Measurements from ENCODE around the gene ZNF384. TPM values are rescaled to one million over a fixed set of nuclear protein-coding genes. Genes with fewer than 3 reads are reported as not detected.
A peak's percentile ranks its signal among the peaks of the same experiment; 100 is the strongest.

Gene ZNF384
- total and polyA plus RNA-seq, 2 of the 8 experiments (the other 6 are each of a cell fraction or from before 2014, with no cell fraction given) = 59.0 to 59.6 TPM

DNA sequence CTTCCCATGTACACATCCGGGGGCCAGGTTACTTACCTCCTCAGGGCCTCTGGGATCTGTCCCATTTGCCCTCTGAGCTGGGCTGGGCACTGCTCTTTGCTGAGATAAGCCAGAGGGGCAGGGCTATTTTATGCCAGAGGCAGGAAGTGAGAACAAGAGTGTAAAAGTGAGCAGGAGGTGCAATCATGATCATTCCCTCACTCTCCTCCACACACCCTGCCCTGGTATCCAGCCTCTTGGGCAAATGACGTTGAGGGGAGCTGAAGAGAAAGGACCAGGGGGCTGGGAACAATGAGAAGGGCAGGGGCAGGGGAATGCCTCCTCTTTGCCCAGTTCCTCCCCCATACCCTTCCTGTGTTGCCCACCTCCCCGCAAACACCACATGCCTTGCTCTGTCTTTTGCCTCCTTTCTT, 57.6 kb downstream of the ZNF384 start:
- H3K36me3 ChIP-seq (ENCODE audit: control insufficient read depth in 2 of 4, insufficient read depth in 4 of 4, low read length in 3 of 4) = no peaks in the 10 kb centered on the region
- ChIA-PET CTCF (ENCODE audit: partially characterized antibody) (interaction anchor here (0.6 to 7.9 kb wide), 9 partner anchors 8 to 638 kb away, joined by 3 to 65 read pairs (median 3); no protein-coding TSS in a partner anchor), POLR2A (ENCODE audit: partially characterized antibody) (interaction anchor here (1.0 to 2.5 kb wide), 6 partner anchors 9 to 93 kb away, joined by 3 to 18 read pairs (median 5); partner anchors contain the start of gene ACRBP)
- H2BK120ac ChIP-seq (replicated peaks; ENCODE audit: low read depth, low read length) = no peak overlapping the region
- H3K4me1 ChIP-seq (replicated peaks in 1 of 4; ENCODE audit: control insufficient read depth in 3 of 4, insufficient read depth in 4 of 4, low read length in 3 of 4) = peaks cover 0 to 11% (median 2%) of the 10 kb centered on the region in 4 experiments; a peak in 5 of 7 replicates
- H3K4me2 ChIP-seq (ENCODE audit: insufficient read depth in 1 of 2, low read depth in 2 of 2, low read length in 2 of 2) = no peak overlapping the region
- H3K79me2 ChIP-seq (ENCODE audit: control insufficient read depth in 1 of 2, insufficient read depth in 2 of 2, low read length in 2 of 2) = no peaks in the 10 kb centered on the region
- H3K4ac ChIP-seq (replicated peaks; ENCODE audit: insufficient read length, low read depth, low read length) = no peak overlapping the region
- H2AFZ ChIP-seq (ENCODE audit: low read length) = no peak overlapping the region
- H3K9ac ChIP-seq (replicated peaks in 1 of 4; ENCODE audit: extremely low read depth in 1 of 4, low read depth in 3 of 4, low read length in 3 of 4) = no peak overlapping the region
- no peak overlapping the region for H3K23ac ChIP-seq (ENCODE audit: insufficient read length)
- no peak overlapping the region for H4K91ac ChIP-seq (replicated peaks; ENCODE audit: insufficient read length, low read length)
- TF ChIP-seq ASH2L (IDR thresholded peaks at IDR 0.05; ENCODE audit: low read length) = no peak
- no peak for TF ChIP-seq RNF2 (IDR thresholded peaks at IDR 0.05; ENCODE audit: borderline replicate concordance, low read depth, low read length, missing control alignments, poor library complexity, severe bottlenecking)
- no peak for TF ChIP-seq CTBP2 (IDR thresholded peaks at IDR 0.05; ENCODE audit: borderline replicate concordance, insufficient read depth, insufficient read length, low read length)
- TF ChIP-seq JUND (IDR thresholded peaks at IDR 0.05; ENCODE audit: low read length) = no peak
- TF ChIP-seq, protein P1, sequence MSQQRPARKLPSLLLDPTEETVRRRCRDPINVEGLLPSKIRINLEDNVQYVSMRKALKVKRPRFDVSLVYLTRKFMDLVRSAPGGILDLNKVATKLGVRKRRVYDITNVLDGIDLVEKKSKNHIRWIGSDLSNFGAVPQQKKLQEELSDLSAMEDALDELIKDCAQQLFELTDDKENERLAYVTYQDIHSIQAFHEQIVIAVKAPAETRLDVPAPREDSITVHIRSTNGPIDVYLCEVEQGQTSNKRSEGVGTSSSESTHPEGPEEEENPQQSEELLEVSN (IDR thresholded peaks at IDR 0.05) = no peak
- H2BK20ac ChIP-seq (ENCODE audit: low read length) = no peak overlapping the region
- H2BK5ac ChIP-seq (ENCODE audit: low read depth, low read length) = no peak overlapping the region
- H3K9me3 ChIP-seq (ENCODE audit: insufficient read depth in 2 of 2, low read depth in 1 of 2, low read length in 1 of 2) = no peaks in the 10 kb centered on the region
- no peak overlapping the region for H4K5ac ChIP-seq (ENCODE audit: insufficient read length, low read depth, low read length)
- 85% methylated on average over 3 of the region's 3 CpGs; no CpG with 5 or more reads in 1 of the 2 experiments for WGBS, 2 experiments (ENCODE audit: extremely low coverage in 1 of 2, insufficient coverage in 1 of 2, insufficient read length in 1 of 2, insufficient replicate concordance in 2 of 2, low coverage in 1 of 2, low lambda C conversion rate in 2 of 2, missing lambda C conversion rate in 1 of 2)
- H3K79me1 ChIP-seq (ENCODE audit: low read depth, low read length) = no peaks in the 10 kb centered on the region
- H2AK5ac ChIP-seq (ENCODE audit: low read depth, low read length) = no peak overlapping the region
- no peak for FAIRE-seq
- H3K23me2 ChIP-seq (ENCODE audit: low read depth, low read length) = no peaks in the 10 kb centered on the region
- DNase-seq (ENCODE audit: low read depth in 1 of 2, low spot score in 2 of 2) = no peak
- no peak overlapping the region for H3K4me3 ChIP-seq (ENCODE audit: extremely low read depth in 1 of 4, insufficient read depth in 2 of 4, low read depth in 3 of 4, low read length in 4 of 4)
- H3K27me3 ChIP-seq (replicated peaks in 1 of 4; ENCODE audit: control insufficient read depth in 3 of 4, extremely low read depth in 1 of 4, insufficient read depth in 3 of 4, low read length in 3 of 4) = no peaks in the 10 kb centered on the region
- no peak overlapping the region for H3K18ac ChIP-seq (ENCODE audit: extremely low read depth, low read length)
- no peak overlapping the region for H3K27ac ChIP-seq (ENCODE audit: low read depth, low read length)
- peak overlapping the region; percentile 54; the same call in 1 of the 2 replicates for H4K8ac ChIP-seq (ENCODE audit: extremely low read depth, insufficient read depth, low read length)
- H2BK15ac ChIP-seq (ENCODE audit: low read length) = no peak overlapping the region
- H3K56ac ChIP-seq (replicated peaks; ENCODE audit: insufficient read length, low read depth, low read length) = no peak overlapping the region
- no peaks in the 10 kb centered on the region for H4K20me1 ChIP-seq (replicated peaks in 1 of 2; ENCODE audit: control insufficient read depth in 1 of 2, insufficient read depth in 2 of 2, low read length in 2 of 2)
- no peak overlapping the region for H3K14ac ChIP-seq (ENCODE audit: insufficient read length)
- no peak overlapping the region for H2BK12ac ChIP-seq (ENCODE audit: low read depth, low read length)

All from H1 (cell line).